Caco-2 (cell line): ENCODE measurements around the gene GALNTL6. TPM values are rescaled to one million over a fixed set of nuclear protein-coding genes. Genes with fewer than 3 reads are reported as not detected.

Experiments used
- BruUV-seq: library from RNA; stranded (reverse); fragments of 400-500 nt; replicated peaks from 2 replicates; lab custom pipeline; 2021; lab: Mats Ljungman, UMichigan
- CTCF ChIA-PET: fragments of 300-600 bp; sonication (Branson Sonifier 250); formaldehyde crosslinking; loops from one replicate; lab custom pipeline; 2022; ENCODE audit warnings: antibody characterized with exemption; lab: Charles Lee
- POLR2A ChIA-PET: fragments of 300-600 bp; sonication (Branson Sonifier 250); formaldehyde crosslinking; loops from one replicate; lab custom pipeline; 2022; ENCODE audit warnings: antibody characterized with exemption; lab: Charles Lee
- DNase-seq, 2 experiments: peaks; one replicate each; pipeline versions ENCODE4 v3.0.0 to v3.0.0-alpha.2; 2020 to 2022
- H3K27me3 ChIP-seq: replicated peaks from 2 replicates; pipeline ENCODE4 v1.6.0; 2011; ENCODE audit warnings: low read length; ENCODE audit not compliant: control insufficient read depth, insufficient read depth
- H3K36me3 ChIP-seq: 2 replicates; pipeline ENCODE4 v1.5.1; 2011; ENCODE audit warnings: low read length; ENCODE audit not compliant: control insufficient read depth, insufficient read depth
- H3K4me1 ChIP-seq: fragments of 250-450 bp; sonication (Bioruptor Pico); 2 replicates; pipeline ENCODE4 v1.5.1; 2020; ENCODE audit warnings: mild to moderate bottlenecking
- H3K4me3 ChIP-seq: 2 replicates; pipeline ENCODE4 v1.5.1; 2011; ENCODE audit warnings: low read depth, mild to moderate bottlenecking, control low read depth, low read length
- H3K9me3 ChIP-seq: fragments of 250-450 bp; sonication (Bioruptor Pico); 2 replicates; pipeline ENCODE4 v1.5.1; 2020; ENCODE audit warnings: mild to moderate bottlenecking, moderate library complexity
- H3K27ac Mint-ChIP-seq: one replicate; pipeline ENCODE4 v1.8.0; 2022; ENCODE audit warnings: mixed read lengths; ENCODE audit not compliant: unreplicated experiment
- H3K27me3 Mint-ChIP-seq: one replicate; pipeline ENCODE4 v1.8.0; 2022; ENCODE audit warnings: mixed read lengths; ENCODE audit not compliant: insufficient read depth, unreplicated experiment
- H3K36me3 Mint-ChIP-seq: one replicate; pipeline ENCODE4 v1.8.0; 2022; ENCODE audit warnings: mild to moderate bottlenecking, mixed read lengths; ENCODE audit not compliant: insufficient read depth, unreplicated experiment
- H3K4me1 Mint-ChIP-seq: one replicate; pipeline ENCODE4 v1.8.0; 2022; ENCODE audit warnings: low read depth, mixed read lengths; ENCODE audit not compliant: unreplicated experiment
- H3K4me3 Mint-ChIP-seq: one replicate; pipeline ENCODE4 v1.8.0; 2022; ENCODE audit warnings: mild to moderate bottlenecking, moderate library complexity, mixed read lengths; ENCODE audit not compliant: unreplicated experiment
- H3K9me3 Mint-ChIP-seq: one replicate; pipeline ENCODE4 v1.8.0; 2022; ENCODE audit warnings: mixed read lengths; ENCODE audit not compliant: unreplicated experiment
- CTCF ChIP-seq, 2 experiments: fragments of 200-600 bp in 1 of 2; IDR thresholded peaks; 1 replicate in 1 of 2; 2 replicates in 1 of 2; pipeline versions ENCODE4 v1.5.1 to v1.8.0; 2011 to 2022; ENCODE audit warnings: antibody characterized with exemption in 1 of 2, control low read depth in 1 of 2, inconsistent platforms in 1 of 2, low read depth in 1 of 2, low read length in 1 of 2, mild to moderate bottlenecking in 1 of 2, moderate library complexity in 1 of 2; ENCODE audit not compliant: insufficient read depth in 1 of 2, severe bottlenecking in 1 of 2, unreplicated experiment in 1 of 2
- intact Hi-C: fragments of 100-400 bp; cut with micrococcal nuclease; formaldehyde crosslinking; loops from one replicate; pipeline ENCODE4 v1.10.0; 2022; ENCODE audit not compliant: unreplicated experiment
- total RNA-seq: library from RNA; stranded (reverse); gene quantifications from 2 replicates; pipeline ENCODE4 v1.2.3, GENCODE V29; 2022

Gene GALNTL6
- total RNA-seq, 1 experiment from 2014 or later, result not detected

- Histone ChIP-seq H3K36me3 (no peaks in the 10 kb centered on the region), H3K9me3 (no peaks in the 10 kb centered on the region), H3K27me3 (no peaks in the 10 kb centered on the region), H3K4me3 (no peak overlapping the region), H3K4me1 (no peaks in the 10 kb centered on the region)
- H3K27me3 Mint-ChIP-seq, result no peaks in the 10 kb centered on the region
- H3K27ac Mint-ChIP-seq, result no peak overlapping the region
- no TSS peak for BruUV-seq
- no peak for DNase-seq
- no peaks in the 10 kb centered on the region for H3K9me3 Mint-ChIP-seq
- intact Hi-C loops, result loop anchor here (1.0 kb wide), 1 partner anchor 187 kb away; no protein-coding TSS in a partner anchor
- H3K4me3 Mint-ChIP-seq, result no peak overlapping the region
- no peak for TF ChIP-seq CTCF (IDR thresholded peaks at IDR 0.05; ENCODE audit: insufficient read depth in 1 of 2, low read depth in 1 of 2, low read length in 1 of 2, severe bottlenecking in 1 of 2, unreplicated experiment in 1 of 2)
- H3K4me1 Mint-ChIP-seq, result no peaks in the 10 kb centered on the region
- H3K36me3 Mint-ChIP-seq, result no peaks in the 10 kb centered on the region
- ChIA-PET POLR2A (no interaction called here), CTCF (no interaction called here)
Measured at GRCh38 chr4:171846893-171847292, 33.7 kb downstream of the GALNTL6 start.

- no TSS peak for BruUV-seq
- DNase-seq, result no peak
- no peaks in the 10 kb centered on the region for H3K36me3 ChIP-seq
- Mint-ChIP-seq H3K27me3 (no peaks in the 10 kb centered on the region), H3K9me3 (no peaks in the 10 kb centered on the region), H3K36me3 (no peaks in the 10 kb centered on the region), H3K4me1 (no peaks in the 10 kb centered on the region), H3K27ac (no peak overlapping the region), H3K4me3 (no peak overlapping the region)
- ChIA-PET CTCF (no interaction called here), POLR2A (no interaction called here)
- H3K4me3 ChIP-seq, result no peak overlapping the region
- H3K27me3 ChIP-seq, result no peaks in the 10 kb centered on the region
- no peaks in the 10 kb centered on the region for H3K9me3 ChIP-seq
- no peak for TF ChIP-seq CTCF (IDR thresholded peaks at IDR 0.05; ENCODE audit: insufficient read depth in 1 of 2, low read depth in 1 of 2, low read length in 1 of 2, severe bottlenecking in 1 of 2, unreplicated experiment in 1 of 2)
- intact Hi-C loops, result no loop called here
- H3K4me1 ChIP-seq, result no peaks in the 10 kb centered on the region
Measured at GRCh38 chr4:171847751-171848150, 34.5 kb downstream of the GALNTL6 start.

- CTCF ChIA-PET, result no interaction called here
- POLR2A ChIA-PET, result no interaction called here
- Mint-ChIP-seq H3K9me3 (peaks cover 6% of the 10 kb centered on the region), H3K4me3 (no peak overlapping the region), H3K4me1 (no peaks in the 10 kb centered on the region), H3K27me3 (no peaks in the 10 kb centered on the region), H3K36me3 (no peaks in the 10 kb centered on the region), H3K27ac (no peak overlapping the region)
- Histone ChIP-seq H3K4me1 (no peaks in the 10 kb centered on the region), H3K9me3 (no peaks in the 10 kb centered on the region), H3K36me3 (no peaks in the 10 kb centered on the region), H3K27me3 (no peaks in the 10 kb centered on the region), H3K4me3 (no peak overlapping the region)
- no peak for DNase-seq
- BruUV-seq, result no TSS peak
- intact Hi-C loops, result no loop called here
- no peak for TF ChIP-seq CTCF (IDR thresholded peaks at IDR 0.05; ENCODE audit: insufficient read depth in 1 of 2, low read depth in 1 of 2, low read length in 1 of 2, severe bottlenecking in 1 of 2, unreplicated experiment in 1 of 2)
Measured at GRCh38 chr4:171849686-171850222, 36.5 kb downstream of the GALNTL6 start.
